SH-SY5Y (cell line): ENCODE measurements around the gene TPI1.

Experiments used
- GATA2 ChIP-seq: IDR thresholded peaks from 2 replicates; pipeline ENCODE4 v1.6.1; 2011; ENCODE audit warnings: mild to moderate bottlenecking, low read depth, low read length
- GATA3 ChIP-seq: IDR thresholded peaks from 2 replicates; pipeline ENCODE4 v1.6.1; 2011; ENCODE audit warnings: low read depth, mild to moderate bottlenecking, low read length, moderate library complexity

The TPI1 gene

DNA sequence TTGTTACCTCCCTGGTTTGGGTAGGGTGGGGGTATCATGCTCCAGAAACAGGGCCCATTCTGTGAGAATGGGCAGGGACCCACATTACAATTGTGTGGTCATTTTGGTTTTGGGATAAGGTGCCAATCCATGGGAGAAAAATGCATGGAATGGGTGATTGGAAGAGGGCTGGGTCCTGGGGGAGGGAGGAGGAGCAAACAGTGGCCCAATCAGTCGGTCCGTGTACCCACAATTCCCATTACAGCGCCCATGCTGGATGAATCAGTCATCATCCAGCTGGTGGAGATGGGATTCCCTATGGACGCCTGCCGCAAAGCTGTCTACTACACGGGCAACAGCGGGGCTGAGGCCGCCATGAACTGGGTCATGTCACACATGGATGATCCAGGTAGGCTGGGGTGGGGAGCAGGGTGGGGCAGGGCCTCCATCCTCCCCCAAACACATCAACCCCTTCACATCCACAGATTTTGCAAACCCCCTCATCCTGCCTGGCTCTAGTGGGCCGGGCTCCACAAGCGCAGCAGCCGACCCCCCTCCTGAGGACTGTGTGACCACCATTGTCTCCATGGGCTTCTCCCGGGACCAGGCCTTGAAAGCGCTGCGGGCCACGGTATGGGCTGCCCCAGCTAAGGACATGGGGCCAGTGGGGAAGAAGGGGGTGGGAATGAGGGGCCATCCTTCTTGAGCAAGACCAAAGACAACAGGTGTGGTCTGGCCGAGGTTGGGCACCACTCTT lies 3.6 kb upstream of the TPI1 start:
- TF ChIP-seq GATA3 = no peak
- TF ChIP-seq GATA2 = no peak

DNA sequence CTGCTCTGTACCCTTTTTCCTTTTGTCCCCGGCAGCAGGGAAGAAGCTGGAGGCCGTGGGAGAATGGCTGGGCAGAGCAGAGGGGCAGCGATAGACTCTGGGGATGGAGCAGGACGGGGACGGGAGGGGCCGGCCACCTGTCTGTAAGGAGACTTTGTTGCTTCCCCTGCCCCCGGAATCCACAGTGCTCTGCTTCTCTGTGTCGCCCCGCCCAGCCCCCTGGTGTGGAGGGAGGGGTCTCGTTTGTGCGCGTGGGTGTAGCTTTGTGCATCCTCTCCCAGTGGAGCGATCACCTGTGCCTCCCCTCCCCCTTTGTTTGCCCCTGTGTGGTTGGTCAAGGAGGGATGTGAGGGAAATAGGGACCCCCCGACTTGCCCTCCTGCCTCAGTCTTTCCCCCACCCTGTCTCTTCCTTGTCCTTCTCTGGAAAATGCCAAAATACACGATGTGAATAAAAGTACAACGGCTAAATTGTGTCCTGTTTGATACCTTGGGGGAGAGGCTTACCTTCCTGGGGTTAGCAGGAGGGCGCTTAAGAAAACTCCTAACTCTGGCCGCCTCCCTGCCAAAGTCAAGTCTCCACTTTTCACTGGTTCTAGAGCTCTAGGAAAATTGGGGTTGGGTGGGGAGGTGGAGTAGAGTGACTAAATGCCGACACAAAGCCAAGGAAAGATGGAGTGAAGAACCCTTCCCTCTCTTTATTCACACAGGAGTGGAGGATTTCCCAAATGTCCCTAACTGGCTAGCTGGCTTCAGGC lies 990 bp upstream of the TPI1 start:
- TF ChIP-seq GATA3 (no peak), GATA2 (no peak)

DNA sequence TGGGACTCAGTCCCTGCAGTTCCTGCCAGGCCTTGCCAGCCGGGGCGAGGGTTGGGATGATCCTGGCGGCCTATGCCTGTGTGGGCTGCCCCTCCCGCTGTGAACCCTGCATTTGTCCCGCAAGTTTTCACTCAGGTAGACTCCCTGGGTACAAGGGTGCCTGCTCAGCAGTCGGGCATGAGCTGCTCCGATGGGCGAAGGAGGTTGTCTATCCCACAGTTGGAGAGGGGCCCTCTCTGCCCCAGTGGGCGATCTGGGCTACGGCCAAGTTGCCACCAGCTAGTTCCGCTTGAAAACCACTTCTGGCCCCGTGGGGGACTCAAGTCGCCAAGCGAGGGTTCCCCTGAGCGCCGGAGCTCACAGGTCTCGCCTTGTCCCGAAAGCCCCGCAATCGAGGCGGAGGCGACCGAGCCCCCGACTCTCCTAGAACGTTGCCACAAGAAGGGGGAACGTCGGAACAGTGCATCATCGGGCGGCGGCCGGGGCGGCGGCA lies 365 bp upstream of the TPI1 start:
- no peak for TF ChIP-seq GATA2

- TF ChIP-seq GATA3 (no peak), GATA2 (no peak)
Observed at GRCh38 chr12:6868211-6869048, 1.1 kb downstream of the TPI1 start.

DNA sequence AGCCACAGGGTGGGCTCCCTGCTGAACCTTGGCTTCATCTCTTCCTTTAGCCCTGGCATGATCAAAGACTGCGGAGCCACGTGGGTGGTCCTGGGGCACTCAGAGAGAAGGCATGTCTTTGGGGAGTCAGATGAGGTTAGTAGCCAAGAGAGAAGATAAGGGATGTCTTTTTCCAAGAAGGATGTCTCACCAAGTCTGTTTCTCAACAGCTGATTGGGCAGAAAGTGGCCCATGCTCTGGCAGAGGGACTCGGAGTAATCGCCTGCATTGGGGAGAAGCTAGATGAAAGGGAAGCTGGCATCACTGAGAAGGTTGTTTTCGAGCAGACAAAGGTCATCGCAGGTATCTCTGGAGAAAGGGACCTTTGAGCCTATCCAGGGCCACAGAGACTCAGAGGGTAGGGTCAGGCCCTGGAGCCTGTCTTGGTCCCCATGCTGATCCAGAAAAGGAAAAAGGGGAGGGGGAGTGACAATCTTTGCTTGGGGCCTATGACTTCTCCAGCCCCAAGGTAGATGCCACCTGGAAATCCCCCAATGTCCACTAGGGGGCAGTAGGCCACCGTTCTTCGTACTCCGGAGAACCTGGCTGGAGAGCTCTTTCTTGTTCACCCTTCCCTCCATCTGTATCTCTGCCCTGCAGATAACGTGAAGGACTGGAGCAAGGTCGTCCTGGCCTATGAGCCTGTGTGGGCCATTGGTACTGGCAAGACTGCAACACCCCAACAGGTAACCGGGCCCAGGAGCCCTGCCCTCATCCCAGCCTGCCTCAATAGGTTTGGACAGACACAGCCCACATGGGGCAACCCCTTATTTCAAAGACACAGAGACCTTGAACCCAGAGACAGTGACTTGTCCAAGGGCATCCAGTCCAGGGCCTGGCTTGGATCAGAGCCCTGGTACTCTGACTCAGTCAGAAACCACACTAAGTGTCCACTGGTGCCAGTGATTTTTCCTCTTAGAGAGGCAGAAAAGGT lies 2.0 kb downstream of the TPI1 start:
- TF ChIP-seq GATA2 = no peak
- TF ChIP-seq GATA3 = no peak

DNA sequence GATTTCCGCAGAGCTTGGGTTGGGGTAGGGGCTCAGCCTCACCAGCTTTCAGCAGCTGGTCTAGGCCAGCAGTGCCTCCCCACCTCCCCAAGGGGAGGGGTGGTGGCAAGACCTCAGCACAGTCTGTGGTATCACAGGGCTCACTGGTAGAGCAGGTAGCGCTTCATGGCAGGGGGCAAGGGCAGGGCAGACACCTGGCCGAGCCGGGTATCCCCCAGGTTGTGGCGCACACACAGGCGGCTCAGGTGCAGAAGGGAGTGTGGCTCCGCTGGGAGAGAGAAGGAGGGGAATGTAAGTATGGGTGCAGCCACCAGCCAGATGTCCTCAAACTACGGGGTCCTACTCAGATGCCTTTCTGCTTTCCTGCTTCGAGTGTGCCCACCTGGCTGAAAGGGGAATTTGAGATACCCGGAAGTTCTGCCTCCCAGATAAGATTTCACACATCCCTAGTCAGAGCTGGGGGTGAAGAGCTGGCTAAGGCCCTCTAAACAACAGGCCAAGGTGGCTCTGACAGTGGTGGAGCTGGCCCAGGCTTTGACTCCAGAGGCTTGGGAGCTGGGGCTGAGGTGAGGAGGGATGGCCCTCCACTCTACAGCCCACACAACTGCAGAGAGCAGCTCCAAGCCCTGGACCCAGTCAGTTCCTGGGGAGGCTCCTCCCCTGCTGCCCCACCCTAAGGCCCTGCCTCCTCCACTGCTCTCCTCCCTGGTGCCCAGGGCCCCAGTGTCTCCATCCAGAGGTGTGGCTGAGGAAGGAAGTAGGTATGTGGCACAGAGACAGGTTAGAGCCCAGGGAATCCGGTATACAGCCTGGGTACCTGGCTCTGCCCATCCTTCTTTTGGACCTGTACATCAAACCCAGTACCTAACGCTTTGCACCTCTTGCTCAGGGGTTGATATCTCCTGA lies 4.0 kb downstream of the TPI1 start:
- TF ChIP-seq GATA2 (no peak), GATA3 (no peak)

- no peak for TF ChIP-seq GATA3
- TF ChIP-seq GATA2 = no peak
Observed at GRCh38 chr12:6872073-6873048, 5.0 kb downstream of the TPI1 start.

GRCh38 chr12:6873094-6874014 lies 6.0 kb downstream of the TPI1 start, which contains the start of gene SPSB2:
SPSB2 (minus strand) TSS chr12:6873303; CDS start chr12:6872901, 402 bp downstream.
- TF ChIP-seq GATA3 (no peak), GATA2 (no peak)

DNA sequence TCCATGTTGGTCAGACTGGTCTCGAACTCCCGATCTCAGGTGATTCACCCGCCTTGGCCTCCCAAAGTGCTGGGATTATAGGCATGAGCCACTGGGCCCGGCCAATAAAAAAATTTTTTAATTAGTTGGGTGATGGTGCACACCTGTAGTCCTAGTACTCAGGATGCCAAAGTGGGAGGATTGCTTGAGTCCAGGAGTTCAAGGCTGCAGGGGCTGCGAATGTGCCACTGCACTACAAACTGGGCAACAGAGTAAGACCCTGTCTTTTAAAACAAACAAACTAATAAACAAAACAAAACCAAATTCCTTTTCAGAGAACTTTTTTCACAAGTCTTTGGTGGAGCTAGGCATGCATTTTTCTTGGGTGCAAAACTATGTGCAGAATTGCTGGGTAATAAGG lies 15.9 kb downstream of the TPI1 start:
- TF ChIP-seq GATA3 = no peak
- TF ChIP-seq GATA2 = no peak

DNA sequence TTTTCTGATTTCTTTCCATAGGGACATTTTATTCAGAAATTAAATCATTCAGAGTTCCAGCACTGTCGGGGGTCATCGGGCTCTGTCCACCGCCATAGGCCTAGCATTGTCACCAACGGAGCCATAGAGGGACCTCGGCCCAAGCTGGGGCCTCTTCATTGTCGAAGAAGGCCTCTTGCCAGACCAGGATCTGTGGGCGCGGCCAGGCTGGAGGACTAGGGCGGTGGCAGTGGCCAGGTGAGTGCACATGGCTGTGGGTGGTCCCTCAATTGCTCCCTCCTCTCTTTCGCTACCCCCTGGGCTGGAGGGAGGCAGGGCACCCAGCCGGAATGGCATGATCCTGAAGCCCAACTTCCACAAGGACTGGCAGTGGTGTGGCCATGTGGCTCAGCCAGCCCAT lies 16.4 kb downstream of the TPI1 start:
- TF ChIP-seq GATA2 (no peak), GATA3 (no peak)
